NCI-H2107 treated with DMSO at 0.1 percent for 48 hours (cell line): ENCODE data around the gene PACS1.
"Not testable (repeated sequence)": the region's sequence is repeated elsewhere in the genome, so short reads cannot be mapped to it uniquely, and the experiment has no call there.

Source experiments
- DNase-seq: peaks from one replicate; lab custom pipeline; 2025; ENCODE audit not compliant: unreplicated experiment; lab: John Stamatoyannopoulos, UW

Gene PACS1

GRCh38 chr11:66069715-66070603 is at the start of gene PACS1:
Gene PACS1, plus strand, starts transcription at chr11:66070272. Its CDS starts 215 bp downstream, at chr11:66070487.
- no peak for DNase-seq

- DNase-seq: no peak
These were observed 49.3 kb upstream of the PACS1 start for GRCh38 chr11:66020618-66021357.

GRCh38 chr11:66022401-66023185 is 47.5 kb upstream of the PACS1 start:
- DNase-seq: no peak

GRCh38 chr11:66023186-66023440 is 47.0 kb upstream of the PACS1 start:
- not testable (repeated sequence) for DNase-seq

GRCh38 chr11:66026017-66026529 is 44.0 kb upstream of the PACS1 start, which contains the start of gene CATSPER1:
Gene CATSPER1, minus strand, starts transcription at chr11:66026479. Its CDS starts 100 bp downstream, at chr11:66026379.
- DNase-seq: no peak

GRCh38 chr11:66032957-66033735 is 36.9 kb upstream of the PACS1 start:
- DNase-seq: no peak

- DNase-seq: no peak
These were observed 34.3 kb upstream of the PACS1 start for GRCh38 chr11:66035653-66036333.

- DNase-seq: no peak
These were observed 33.8 kb upstream of the PACS1 start for GRCh38 chr11:66036334-66036710.

GRCh38 chr11:66037327-66037726 is 32.7 kb upstream of the PACS1 start:
- no peak for DNase-seq

- no peak for DNase-seq
These were observed 30.3 kb upstream of the PACS1 start for GRCh38 chr11:66039765-66040164.

- no peak for DNase-seq
These were observed 27.7 kb upstream of the PACS1 start for GRCh38 chr11:66042227-66042995.

- no peak for DNase-seq
These were observed 26.8 kb upstream of the PACS1 start for GRCh38 chr11:66042996-66043906.

- no peak for DNase-seq
These were observed 25.3 kb upstream of the PACS1 start for GRCh38 chr11:66044757-66045156.

- peak; percentile 26 for DNase-seq
These were observed 24.9 kb upstream of the PACS1 start for GRCh38 chr11:66045177-66045639.

- DNase-seq: no peak
These were observed 23.2 kb upstream of the PACS1 start for GRCh38 chr11:66046901-66047300.

GRCh38 chr11:66047541-66048365 is 22.3 kb upstream of the PACS1 start:
- DNase-seq: no peak
